HG02759 (cell line): ENCODE measurements around the gene POGK.

ENCODE experiments used
- ATAC-seq: cut with Tn5 transposase; IDR thresholded peaks from one replicate; pipeline ENCODE4 v1.9.1; 2021; ENCODE audit warnings: mild to moderate bottlenecking, moderate library complexity; ENCODE audit not compliant: unreplicated experiment

POGK gene

GRCh38 chr1:166899769-166900168 is 60.5 kb downstream of the POGK start:
- no peak for ATAC-seq

GRCh38 chr1:166900987-166901386 is 61.7 kb downstream of the POGK start:
- ATAC-seq, result no peak

DNA sequence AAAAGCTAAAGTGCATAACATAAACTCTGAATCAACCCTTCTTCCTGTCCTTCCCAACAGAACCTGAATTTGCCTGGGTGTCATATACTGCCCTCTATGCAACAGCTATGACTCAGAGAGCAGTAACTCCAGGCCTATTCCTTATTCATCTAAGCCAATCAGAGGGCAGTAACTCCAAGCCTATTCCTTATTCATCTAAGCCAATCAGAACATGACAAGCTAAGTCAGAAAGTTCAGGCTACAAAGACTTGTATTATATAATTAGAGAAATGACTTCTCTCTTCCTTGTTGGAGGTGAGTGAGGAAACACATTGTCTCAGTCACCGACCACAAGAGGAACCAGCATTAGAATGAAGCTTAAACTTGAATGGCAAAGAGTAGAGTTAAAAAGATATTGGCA is 63.0 kb downstream of the POGK start:
- ATAC-seq, result peak; percentile 54

DNA sequence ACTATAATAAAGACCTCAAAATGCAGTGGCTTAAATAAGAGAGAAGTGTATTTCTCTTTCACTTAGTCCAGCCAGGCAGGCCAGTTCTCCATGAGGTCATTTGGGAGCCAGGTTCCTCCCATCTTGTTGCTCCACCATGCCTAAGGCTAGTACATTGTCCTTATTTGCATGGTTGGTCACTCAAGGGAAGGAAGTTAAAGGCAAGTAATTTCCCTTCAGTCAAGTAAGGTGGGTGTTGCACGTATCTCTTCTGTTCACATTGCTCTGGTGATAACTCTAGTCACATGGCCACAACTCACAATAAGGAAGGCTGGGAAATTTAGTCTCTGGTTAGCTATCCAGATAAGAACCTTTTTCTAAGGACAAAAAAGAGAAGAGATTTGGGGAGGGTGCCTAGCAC is 64.0 kb downstream of the POGK start:
- ATAC-seq, result no peak

GRCh38 chr1:166905136-166905535 is 65.9 kb downstream of the POGK start:
- no peak for ATAC-seq

DNA sequence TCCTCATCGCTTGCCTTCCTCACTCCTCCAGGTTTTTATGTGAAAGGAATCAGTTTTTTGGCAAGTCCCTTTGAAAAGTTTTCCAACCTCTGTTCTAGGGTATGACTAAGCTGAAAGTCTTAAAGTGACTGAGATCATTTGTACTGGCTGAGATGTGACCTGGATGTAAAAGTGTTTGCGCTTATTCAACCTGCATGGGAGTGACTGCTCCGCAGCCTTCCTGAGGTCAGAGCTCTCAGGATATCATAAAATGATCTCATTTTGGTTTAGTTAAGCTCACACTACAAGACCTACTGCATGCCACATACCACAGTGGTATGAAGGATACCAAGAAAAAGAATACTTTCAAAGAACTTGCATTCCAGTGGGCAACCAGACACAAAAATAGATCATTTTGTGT is 66.6 kb downstream of the POGK start:
- no peak for ATAC-seq
